Pancreas (tissue), 10 donors: ENCODE results near the gene BLVRB. TPM values are rescaled to one million over a fixed set of nuclear protein-coding genes. Genes with fewer than 3 reads are reported as not detected.

Experiments used
- ATAC-seq, 4 donors: fragments of 200-7000 bp; cut with Tn5 transposase; one replicate each; pipeline versions ENCODE4 v1.8.0 to v1.9.1; 2020; ENCODE audit warnings: mild to moderate bottlenecking in 4 of 4, moderate library complexity in 4 of 4
- DNase-seq, 6 donors: peaks; one replicate each; pipeline ENCODE4 v3.0.0-alpha.2; 2020
- FAIRE-seq: peaks from 2 replicates; lab custom pipeline; 2012; peaks lifted over from hg19 to GRCh38; lab: Jason Lieb, UNC
- H3K27ac ChIP-seq, 4 donors: fragments of 200-600 bp; sonication (generic); 1 replicate in 3 of 4; 2 replicates in 1 of 4; pipeline versions ENCODE4 v1.5.0 to v1.8.0; 2020
- H3K27me3 ChIP-seq, 4 donors: fragments of 200-600 bp; one replicate each; pipeline ENCODE4 v1.8.0; 2021
- H3K36me3 ChIP-seq, 3 donors: fragments of 200-600 bp; sonication (generic) in 1 of 3; one replicate each; pipeline versions ENCODE4 v1.5.0 to v1.8.0; 2020 to 2021
- H3K4me1 ChIP-seq, 3 donors: fragments of 200-600 bp; one replicate each; pipeline ENCODE4 v1.8.0; 2021
- H3K4me3 ChIP-seq, 4 donors: fragments of 200-600 bp; sonication (generic) in 2 of 4; one replicate each; pipeline versions ENCODE4 v1.5.0 to v1.8.0; 2020 to 2021
- H3K9me3 ChIP-seq, 4 donors: fragments of 200-600 bp; one replicate each; pipeline ENCODE4 v1.8.0; 2021
- CTCF ChIP-seq, 4 donors: fragments of 200-600 bp; sonication (generic) in 3 of 4; IDR thresholded peaks; one replicate each; pipeline versions ENCODE4 v1.5.0 to v1.8.0; 2021; ENCODE audit warnings: antibody characterized with exemption in 4 of 4
- WGBS, 2 donors: extraction: QIAGEN DNeasy Blood & Tissue Kit; methylation state at CpG; one replicate each; pipeline ENCODE4 v1.1.7; 2013; 5-methylcytosine and 5-hydroxymethylcytosine counted together
- intact Hi-C, 3 donors: fragments of 100-400 bp; cut with DNase I; formaldehyde crosslinking; loops; one replicate each; pipeline versions ENCODE4 v1.11.1 to v1.14.2; 2022
- polyA plus RNA-seq, 2 donors: library from polyadenylated mRNA; stranded (reverse); fragments of 200-250 nt; gene quantifications; one replicate each; pipeline ENCODE4 v1.2.3, GENCODE V29; 2013
- total RNA-seq, 6 donors: library from RNA; stranded (reverse); fragmentation: NEBNext Ultra II Directional in 4 of 6; extraction: Animal tissue kit (Norgen Biotek cat#: 25700) in 4 of 6; gene quantifications; one replicate each; pipeline versions ENCODE4 v1.2.1 to v1.2.4, GENCODE V29; 2021 to 2023
- donor health status: healthy with polysubstance abuse.
- donor health status: DM: no; HTN: no; CAD: no; lungs with moderate emphysema.
- donor health status: DM: no; HTN: no; CAD: no.
- donor health status: control.
- donor health status: control.
- donor health status: Bipolar disorder and iron deficiency.
- donor health status: DM: yes; HTN: yes; CAD: no.
- donor health status: DM: no; HTN: no; CAD: no.
- donor health status: DM: no; HTN: no; CAD: no.
- donor health status: DM: yes; HTN: yes; CAD: no.

BLVRB gene
- total and polyA plus RNA-seq, 8 donors = 24.1 to 49.4 (median 37.4) TPM

GRCh38 chr19:40512110-40512472, 46.5 kb upstream of the BLVRB start:
- H3K27me3 ChIP-seq = peaks cover 0 to 18% (median 5%) of the 10 kb centered on the region in 4 donors
- H3K27ac ChIP-seq = no peak overlapping the region
- DNase-seq = no peak
- H3K4me1 ChIP-seq = no peaks in the 10 kb centered on the region
- H3K4me3 ChIP-seq = no peak overlapping the region
- H3K36me3 ChIP-seq = no peaks in the 10 kb centered on the region
- no peaks in the 10 kb centered on the region for H3K9me3 ChIP-seq
- no peak for TF ChIP-seq CTCF (IDR thresholded peaks at IDR 0.05)
- ATAC-seq = no peak
- WGBS, 2 donors = 0 to 18% methylated on average over 1 of the region's 1 CpG
- FAIRE-seq = no peak
- intact Hi-C loops = no loop called here

GRCh38 chr19:40511487-40511886, 45.9 kb upstream of the BLVRB start:
- Histone ChIP-seq H3K27me3 (peaks cover 0 to 18% (median 5%) of the 10 kb centered on the region in 4 donors), H3K4me3 (no peak overlapping the region), H3K9me3 (no peaks in the 10 kb centered on the region), H3K4me1 (no peaks in the 10 kb centered on the region), H3K27ac (no peak overlapping the region), H3K36me3 (no peaks in the 10 kb centered on the region)
- WGBS, 2 donors = 70 to 85% methylated on average over 6 of the region's 6 CpGs
- intact Hi-C loops = no loop called here
- no peak for FAIRE-seq
- ATAC-seq = no peak
- no peak for TF ChIP-seq CTCF (IDR thresholded peaks at IDR 0.05)
- DNase-seq = no peak

- Histone ChIP-seq H3K4me3 (no peak overlapping the region), H3K27ac (no peak overlapping the region), H3K9me3 (no peaks in the 10 kb centered on the region), H3K27me3 (peaks cover 0 to 18% (median 5%) of the 10 kb centered on the region in 4 donors), H3K36me3 (no peaks in the 10 kb centered on the region), H3K4me1 (no peaks in the 10 kb centered on the region)
- no peak for DNase-seq
- no peak for TF ChIP-seq CTCF (IDR thresholded peaks at IDR 0.05)
- no peak for ATAC-seq
- FAIRE-seq = no peak
- 78 to 84% methylated on average over 7 of the region's 7 CpGs for WGBS, 2 donors
- intact Hi-C loops = no loop called here
These were observed 45.1 kb upstream of the BLVRB start for GRCh38 chr19:40510526-40511115.

- no peak for FAIRE-seq
These were observed 43.3 kb upstream of the BLVRB start for GRCh38 chr19:40508739-40509260.

More at GRCh38 chr19:40508739-40509260, 43.3 kb upstream of the BLVRB start:
- TF ChIP-seq CTCF (IDR thresholded peaks at IDR 0.05) = no peak
- H3K4me1 ChIP-seq = no peaks in the 10 kb centered on the region
- no peaks in the 10 kb centered on the region for H3K9me3 ChIP-seq
- ATAC-seq = no peak
- H3K4me3 ChIP-seq = no peak overlapping the region
- no peak overlapping the region for H3K27ac ChIP-seq
- H3K36me3 ChIP-seq = no peaks in the 10 kb centered on the region
- 72 to 77% methylated on average over 8 of the region's 8 CpGs for WGBS, 2 donors
- no peak for DNase-seq
- intact Hi-C loops = no loop called here
- H3K27me3 ChIP-seq = peaks cover 0 to 12% (median 2%) of the 10 kb centered on the region in 4 donors
